Mucosa of descending colon (tissue), 3 donors: Measurements from ENCODE around the gene LCNL1. TPM values are rescaled to one million over a fixed set of nuclear protein-coding genes. Genes with fewer than 3 reads are reported as not detected.

Source experiments
- ATAC-seq: fragments of 200-7000 bp; cut with Tn5 transposase; one replicate; pipeline ENCODE4 v1.9.1; 2020; ENCODE audit warnings: mild to moderate bottlenecking, moderate library complexity
- DNase-seq, 3 donors: peaks; one replicate each; pipeline ENCODE4 v3.0.0-alpha.2; 2020
- H3K36me3 ChIP-seq: fragments of 200-600 bp; one replicate; pipeline ENCODE4 v1.8.0; 2021; ENCODE audit warnings: low read depth, mild to moderate bottlenecking
- H3K4me1 ChIP-seq: fragments of 200-600 bp; one replicate; pipeline ENCODE4 v1.8.0; 2021; ENCODE audit warnings: low read depth, mild to moderate bottlenecking
- H3K4me3 ChIP-seq: fragments of 200-600 bp; one replicate; pipeline ENCODE4 v1.8.0; 2021; ENCODE audit warnings: mild to moderate bottlenecking
- H3K9me3 ChIP-seq: fragments of 200-600 bp; one replicate; pipeline ENCODE4 v1.8.0; 2021; ENCODE audit warnings: mild to moderate bottlenecking
- CTCF ChIP-seq: fragments of 200-600 bp; IDR thresholded peaks from one replicate; pipeline ENCODE4 v1.8.0; 2022; ENCODE audit warnings: antibody characterized with exemption, mild to moderate bottlenecking
- intact Hi-C, 2 donors: fragments of 100-400 bp; cut with DNase I in 1 of 2; cut with micrococcal nuclease in 1 of 2; formaldehyde crosslinking; loops; one replicate each; pipeline versions ENCODE4 v1.11.0 to v1.11.1; 2022; cut with DNase I, micrococcal nuclease
- total RNA-seq, 3 donors: library from RNA; stranded (reverse); fragmentation: NEBNext Ultra II Directional in 2 of 3; extraction: Animal tissue kit (Norgen Biotek cat#: 25700) in 2 of 3; gene quantifications; one replicate each; pipeline versions ENCODE4 v1.2.1 to v1.2.4, GENCODE V29; 2021 to 2023
- donor health status: DM: no; HTN: no; CAD: no; lungs with moderate emphysema.
- donor health status: DM: no; HTN: no; CAD: no.
- donor health status: DM: no; HTN: yes; CAD: no.

Gene LCNL1
- total RNA-seq, 3 donors from 2014 or later: 0.17 to 0.76 TPM; not detected in 1

DNA sequence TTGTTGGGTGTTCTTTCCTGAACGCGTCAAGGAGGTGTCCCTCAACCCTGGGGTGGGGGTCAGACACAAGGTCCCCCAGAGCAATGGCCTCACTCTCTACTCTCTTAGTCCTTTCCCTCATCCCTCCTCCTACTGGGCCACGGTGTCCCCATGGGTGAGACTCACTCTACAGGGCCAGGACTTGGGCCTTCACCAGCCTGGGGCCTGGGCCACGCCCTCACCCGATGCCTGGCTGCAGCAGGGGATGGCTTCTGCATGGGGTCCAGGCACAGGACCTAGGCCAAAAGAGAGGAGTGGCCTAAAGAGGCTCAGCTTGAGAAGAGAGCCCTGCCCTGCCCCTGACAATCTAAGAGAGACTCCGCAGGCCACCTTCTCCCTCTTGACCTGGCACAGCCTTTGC, 24.9 kb upstream of the LCNL1 start:
- no peak for TF ChIP-seq CTCF
- H3K9me3 ChIP-seq: no peaks in the 10 kb centered on the region
- H3K4me3 ChIP-seq: no peak overlapping the region
- no peaks in the 10 kb centered on the region for H3K4me1 ChIP-seq
- intact Hi-C loops: no loop called here
- no peaks in the 10 kb centered on the region for H3K36me3 ChIP-seq
- ATAC-seq: no peak
- no peak for DNase-seq

- no peak for TF ChIP-seq CTCF
- no peak overlapping the region for H3K4me3 ChIP-seq
- intact Hi-C loops: no loop called here
- H3K9me3 ChIP-seq: no peaks in the 10 kb centered on the region
- H3K4me1 ChIP-seq: no peaks in the 10 kb centered on the region
- ATAC-seq (no peak), DNase-seq (no peak)
- H3K36me3 ChIP-seq: no peaks in the 10 kb centered on the region
These were observed 24.3 kb upstream of the LCNL1 start for GRCh38 chr9:136958473-136958872.

DNA sequence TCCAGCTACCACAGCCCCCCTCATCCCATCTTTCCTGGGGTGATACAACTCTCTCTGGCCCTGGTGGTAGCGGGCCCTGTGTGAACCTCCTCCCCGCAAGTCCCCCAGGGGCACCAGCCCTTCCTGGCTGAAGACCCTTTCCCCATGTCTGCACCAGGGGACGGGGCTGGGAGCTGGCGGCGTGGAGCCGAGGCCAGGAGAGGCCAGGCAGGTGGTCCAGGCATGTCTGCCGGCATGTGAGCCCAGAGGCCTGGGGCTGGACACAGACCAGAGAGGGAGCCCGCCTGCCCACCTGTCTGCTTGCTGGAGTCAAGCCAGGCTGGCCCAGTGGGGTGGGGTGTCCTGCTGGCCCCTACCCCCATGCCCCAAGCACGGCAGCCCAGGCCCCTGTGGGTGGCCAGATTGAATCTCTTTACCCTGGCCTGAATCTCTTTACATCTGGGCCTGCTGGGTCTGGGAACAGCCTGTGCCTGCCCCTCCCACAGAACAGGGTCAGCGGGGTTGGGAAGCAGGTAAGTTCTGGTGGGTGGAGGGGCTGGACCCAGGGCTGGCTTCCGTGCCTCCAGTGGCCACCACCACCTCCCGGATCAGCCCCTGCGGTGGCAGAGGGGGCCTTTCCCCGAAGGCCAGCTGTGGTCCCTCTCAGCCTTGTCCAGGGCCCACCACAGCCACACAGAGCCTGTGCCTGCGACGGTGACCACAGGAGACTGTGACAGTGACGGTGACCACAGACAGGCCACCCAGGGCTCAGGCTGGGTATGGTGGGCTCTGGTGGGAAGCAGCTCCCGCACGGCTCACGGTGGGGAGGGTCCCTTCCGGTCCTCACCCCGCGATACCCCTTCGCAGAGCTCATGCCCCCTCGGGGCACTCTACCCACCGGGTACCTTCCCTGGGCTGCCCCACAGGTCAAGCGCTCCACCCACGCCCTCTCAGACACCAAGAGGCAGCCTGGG, 23.6 kb upstream of the LCNL1 start:
- Histone ChIP-seq H3K4me3 (no peak overlapping the region), H3K4me1 (peaks cover 4% of the 10 kb centered on the region), H3K36me3 (no peaks in the 10 kb centered on the region), H3K9me3 (no peaks in the 10 kb centered on the region)
- ATAC-seq (no peak), DNase-seq (no peak)
- intact Hi-C loops: no loop called here
- TF ChIP-seq CTCF: no peak

GRCh38 chr9:136960212-136960937, 22.4 kb upstream of the LCNL1 start:
- Histone ChIP-seq H3K4me1 (peaks cover 9% of the 10 kb centered on the region), H3K9me3 (no peaks in the 10 kb centered on the region), H3K4me3 (no peak overlapping the region), H3K36me3 (no peaks in the 10 kb centered on the region)
- TF ChIP-seq CTCF: no peak
- peak; percentile 10 for ATAC-seq
- DNase-seq: peak in 1 of 3 donors; percentile 70
- intact Hi-C loops: no loop called here

GRCh38 chr9:136960938-136961275, 21.9 kb upstream of the LCNL1 start:
- ATAC-seq: no peak
- H3K4me1 ChIP-seq: peaks cover 9% of the 10 kb centered on the region
- no peak for DNase-seq
- no peaks in the 10 kb centered on the region for H3K9me3 ChIP-seq
- intact Hi-C loops: no loop called here
- H3K36me3 ChIP-seq: no peaks in the 10 kb centered on the region
- no peak for TF ChIP-seq CTCF
- no peak overlapping the region for H3K4me3 ChIP-seq
